HUDEP-2 (cell line): ENCODE results near the gene HAT1.

Source experiments
- DNase-seq, 76 experiments: peaks; one replicate each; lab custom pipeline; 2025; ENCODE audit not compliant: unreplicated experiment in 76 of 76; lab: John Stamatoyannopoulos, UW

HAT1 gene

DNA sequence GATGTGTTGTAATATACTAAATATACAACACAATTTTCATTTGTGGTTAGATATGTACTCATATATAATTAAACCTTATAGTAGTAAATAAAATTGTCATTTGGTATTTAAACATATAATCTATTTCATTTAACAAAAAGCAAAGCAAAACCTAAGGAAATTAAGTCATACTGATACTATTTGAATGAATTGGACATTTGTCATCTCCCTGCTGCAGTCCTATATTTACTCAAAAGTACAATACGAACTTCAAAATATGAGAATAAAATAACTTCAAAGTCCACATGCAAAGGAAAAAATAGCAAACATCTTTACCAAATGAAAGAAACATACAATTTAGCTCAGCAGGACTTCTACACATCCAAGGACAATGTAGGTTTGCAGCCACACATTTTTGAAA is 11.8 kb upstream of the HAT1 start:
- no peak for DNase-seq

DNA sequence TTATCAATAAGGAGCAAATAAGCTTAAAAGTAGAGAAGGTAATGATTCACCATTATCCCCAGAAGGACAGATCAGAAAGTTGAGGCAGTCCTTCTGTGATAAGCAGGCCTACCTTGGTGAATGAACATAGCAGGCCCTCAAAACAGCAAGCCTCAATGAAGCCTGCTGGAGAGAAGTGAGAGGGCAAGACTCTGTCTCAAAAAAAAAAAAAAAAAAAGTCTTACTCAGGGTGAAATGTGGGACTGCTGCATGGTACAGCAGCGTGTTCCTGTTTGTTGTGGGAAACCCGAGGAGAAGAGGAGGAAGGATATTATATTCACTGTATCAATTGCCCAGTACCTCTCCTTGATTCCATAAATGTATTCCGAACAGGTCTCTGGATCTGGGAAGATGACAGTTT is 8.7 kb upstream of the HAT1 start:
- DNase-seq, result no peak

DNA sequence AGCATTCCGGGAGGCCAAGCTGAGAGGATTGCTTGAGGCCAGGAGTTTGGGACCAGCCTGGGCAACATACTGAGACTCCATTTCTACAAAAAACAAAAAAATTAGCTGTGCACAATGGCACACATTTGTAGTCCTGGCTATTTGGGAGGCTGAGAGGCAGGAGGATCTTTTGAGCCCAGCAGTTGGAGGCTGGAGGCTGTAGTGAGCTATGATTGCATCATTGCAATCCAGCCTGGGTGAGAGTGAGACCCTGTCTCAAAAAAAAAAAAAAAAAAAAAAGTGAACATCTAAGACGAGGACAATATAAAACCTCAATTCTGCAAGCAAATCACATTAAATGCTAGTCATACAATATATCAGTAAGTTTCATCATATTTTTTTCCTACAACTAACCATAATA is 2.8 kb upstream of the HAT1 start:
- no peak for DNase-seq

DNA sequence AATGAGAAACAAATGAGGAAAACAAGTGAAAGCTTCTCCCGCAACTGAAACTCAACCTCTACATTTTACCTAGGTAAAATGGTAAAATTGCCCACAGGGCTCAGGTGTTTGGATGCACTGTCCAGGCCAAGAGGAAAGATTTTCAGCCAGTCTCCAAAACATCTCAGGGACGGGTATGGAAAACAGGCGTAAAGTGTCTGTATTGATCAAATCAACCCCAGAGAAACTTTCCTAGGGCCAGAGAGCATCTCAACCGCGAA is 361 bp upstream of the HAT1 start:
- no peak for DNase-seq

DNA sequence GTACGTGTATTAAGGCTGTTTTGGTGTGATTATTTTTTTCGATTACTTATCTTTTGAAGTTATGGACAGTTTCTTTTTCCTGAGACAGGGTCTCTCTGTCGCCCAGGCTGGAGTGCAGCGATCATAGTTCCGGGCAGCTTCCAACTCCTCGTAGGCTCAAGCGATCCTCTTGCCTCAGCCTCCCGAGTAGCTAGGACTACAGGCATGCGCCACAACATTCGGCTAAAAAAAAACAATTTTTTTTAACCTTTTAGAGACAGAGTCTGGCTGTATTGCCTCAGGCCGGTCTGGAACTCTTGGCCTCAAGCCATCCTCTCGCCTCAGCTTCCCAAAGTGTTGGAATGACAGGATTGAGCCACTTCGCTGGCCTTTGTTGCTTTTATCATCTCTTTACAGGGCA is 945 bp downstream of the HAT1 start:
- DNase-seq, result peak in 1 of 76 experiments; percentile 23

DNA sequence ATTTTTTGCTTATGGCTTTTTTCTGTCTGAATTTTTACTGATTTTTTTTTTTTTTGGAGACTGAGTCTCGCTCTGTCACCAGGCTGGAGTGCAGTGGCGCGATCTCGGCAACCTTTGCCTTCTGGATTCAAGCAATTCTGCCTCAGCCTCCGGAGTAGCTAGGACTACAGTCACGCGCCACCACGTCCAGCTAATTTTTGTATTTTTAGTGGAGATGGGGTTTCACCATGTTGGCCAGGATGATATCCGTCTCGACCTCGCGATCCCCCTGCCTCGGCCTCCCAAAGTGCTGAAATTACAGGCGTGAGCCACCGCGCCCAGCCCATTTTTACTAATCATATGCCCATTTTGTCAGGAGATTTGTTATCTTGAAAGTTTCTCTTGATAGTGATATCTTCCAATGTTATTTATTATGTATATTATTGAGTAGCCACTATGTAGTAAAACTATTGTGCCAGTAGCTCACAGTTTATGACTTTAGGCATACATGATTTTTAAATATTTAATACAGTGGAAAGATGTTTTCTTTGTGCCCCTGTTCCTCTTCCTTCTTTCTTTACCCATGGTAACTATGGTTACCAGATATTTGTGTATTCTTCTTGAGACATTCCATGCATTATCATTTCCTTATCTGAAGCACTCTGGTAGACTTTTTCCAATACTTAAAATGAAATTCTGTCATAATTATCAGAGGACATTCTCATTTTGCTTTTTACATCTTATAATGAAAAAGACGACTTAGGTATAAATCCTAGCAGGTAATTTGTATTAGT is 2.1 kb downstream of the HAT1 start:
- no peak for DNase-seq

DNA sequence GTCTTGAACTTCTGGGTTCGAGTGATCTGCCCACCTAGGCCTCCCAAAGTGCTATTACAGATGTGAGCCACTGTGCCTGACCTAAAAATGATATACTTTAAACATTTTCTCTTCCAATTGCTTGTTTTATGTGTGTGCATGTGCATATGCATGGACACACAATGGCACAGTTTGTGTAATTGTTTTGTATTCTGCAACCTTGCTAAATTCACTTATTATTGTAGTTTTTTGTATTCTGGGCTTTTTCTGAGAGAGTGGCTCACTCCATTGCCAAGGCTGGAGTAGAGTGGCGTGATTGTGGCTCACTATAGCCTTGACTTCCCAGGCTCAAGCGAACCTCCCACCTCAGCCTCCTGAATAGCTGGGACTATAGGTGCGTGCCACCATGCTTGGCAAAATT is 8.1 kb downstream of the HAT1 start:
- no peak for DNase-seq

DNA sequence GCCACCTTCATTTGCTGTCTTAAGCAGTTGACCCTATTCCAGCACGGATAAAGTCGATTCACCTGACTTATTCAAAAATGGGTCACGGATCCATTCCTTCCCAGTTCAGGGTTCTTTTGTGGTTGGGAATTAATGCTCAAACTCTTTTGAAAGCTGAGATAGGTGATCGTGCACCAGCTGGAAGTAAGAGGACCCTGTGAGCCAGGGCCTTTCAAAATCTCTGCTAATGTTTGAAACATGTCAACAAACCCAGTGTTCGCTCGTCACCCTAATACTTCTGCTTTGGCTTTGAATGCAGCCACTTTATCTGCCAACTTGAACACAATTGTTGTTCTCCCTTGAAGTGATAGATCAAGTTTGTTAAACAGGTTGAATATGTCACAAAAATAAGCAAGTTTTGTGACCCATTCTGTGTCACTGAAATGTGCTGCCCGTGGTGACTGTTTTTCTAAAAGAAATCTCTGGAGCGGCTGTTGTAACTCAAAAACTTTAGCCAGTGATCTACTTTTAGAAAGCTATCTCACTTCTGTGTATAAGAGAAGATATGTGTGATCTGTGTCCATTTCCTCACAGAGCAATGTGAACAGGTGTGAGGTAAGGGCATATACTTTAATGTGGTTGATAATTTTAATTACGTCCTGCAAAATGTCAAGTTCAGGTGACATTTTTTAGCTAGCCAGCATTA is 16.9 kb downstream of the HAT1 start:
- DNase-seq, result no peak

DNA sequence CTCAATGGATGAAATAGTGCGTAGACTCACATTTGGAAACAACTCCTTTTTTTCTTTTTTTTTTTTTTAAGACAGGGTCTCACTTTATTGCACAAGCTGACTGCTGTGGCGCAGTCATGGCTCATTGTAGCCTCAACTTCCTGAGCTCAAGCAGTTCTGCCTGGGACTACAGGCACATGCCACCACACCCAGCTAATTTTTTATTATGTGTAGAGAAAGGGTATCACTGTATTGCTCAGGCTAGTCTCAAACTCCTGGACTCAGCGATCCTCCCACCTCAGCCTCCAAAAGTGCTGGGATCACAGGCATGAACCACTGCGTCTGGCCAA is 17.4 kb downstream of the HAT1 start:
- DNase-seq, result no peak

DNA sequence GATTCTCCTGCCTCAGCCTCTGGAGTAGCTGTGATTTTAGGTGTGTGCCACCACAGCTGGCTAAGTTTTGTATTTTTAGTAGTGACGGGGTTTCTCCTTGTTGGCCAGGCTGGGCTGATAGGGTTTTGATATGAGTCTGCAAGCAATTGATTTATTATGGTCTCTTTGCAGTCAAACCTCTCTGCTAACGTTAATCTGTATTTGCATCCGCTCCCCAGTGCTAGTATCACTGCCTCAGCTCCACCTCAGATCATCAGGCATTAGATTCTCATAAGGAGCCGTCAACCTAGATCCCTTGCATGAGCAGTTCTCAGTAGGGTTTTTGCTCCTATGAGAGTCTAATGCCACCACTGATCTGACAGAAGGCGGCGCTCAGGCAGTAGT is 19.0 kb downstream of the HAT1 start:
- no peak for DNase-seq

DNA sequence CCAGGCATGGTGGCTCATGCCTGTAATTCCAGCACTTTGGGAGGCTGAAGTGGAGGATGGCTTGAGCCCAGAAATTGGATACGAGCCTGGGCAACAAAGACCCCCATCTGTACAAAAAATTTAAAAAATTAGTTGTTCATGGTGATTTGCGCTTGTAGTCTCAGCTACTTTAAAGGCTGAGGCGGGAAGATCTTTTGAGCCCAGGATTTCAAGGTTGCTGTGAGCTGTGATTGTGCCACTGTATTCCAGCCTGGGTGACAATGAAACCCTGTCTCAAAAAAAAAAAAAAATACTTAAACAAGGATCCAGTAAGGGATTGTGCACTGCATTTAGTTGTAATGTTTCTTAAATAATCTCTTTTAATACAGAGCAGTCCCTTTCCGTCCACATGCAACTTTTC is 21.6 kb downstream of the HAT1 start:
- no peak for DNase-seq

DNA sequence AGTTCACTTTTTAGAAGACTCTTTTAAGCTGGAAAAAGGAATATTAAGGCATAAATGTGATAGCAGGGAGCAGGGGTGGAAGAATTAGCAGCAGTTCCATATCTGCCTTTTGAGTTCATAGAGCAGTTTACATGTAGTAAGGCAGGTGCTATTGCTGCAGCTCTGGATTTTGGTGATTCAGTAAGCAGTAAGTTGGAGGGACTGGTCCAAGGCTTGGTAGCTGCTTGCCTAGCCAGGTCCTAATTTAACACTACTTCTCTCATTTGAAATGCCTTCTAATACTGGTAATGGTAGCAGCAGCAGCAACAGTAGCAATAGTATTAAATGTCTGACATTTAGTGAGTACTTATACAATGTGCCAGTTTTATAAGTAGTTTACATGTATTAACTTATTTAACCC is 30.0 kb downstream of the HAT1 start:
- no peak for DNase-seq

DNA sequence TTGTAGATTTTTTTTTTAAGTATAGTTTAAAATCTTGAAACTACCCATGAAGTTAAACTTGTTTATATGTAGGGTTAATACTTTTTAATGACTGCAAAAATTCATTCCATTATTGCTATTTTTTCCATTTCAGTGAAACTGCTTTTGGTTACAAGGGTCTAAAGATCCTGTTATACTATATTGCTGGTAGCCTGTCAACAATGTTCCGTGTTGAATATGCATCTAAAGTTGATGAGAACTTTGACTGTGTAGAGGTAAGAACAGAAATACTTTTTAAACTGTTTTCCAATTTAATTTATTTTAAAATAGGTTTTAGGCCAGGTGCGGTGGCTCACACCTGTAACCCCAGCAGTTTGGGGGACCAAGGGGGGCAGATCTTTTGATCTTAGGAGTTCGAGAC is 30.5 kb downstream of the HAT1 start:
- DNase-seq, result no peak

DNA sequence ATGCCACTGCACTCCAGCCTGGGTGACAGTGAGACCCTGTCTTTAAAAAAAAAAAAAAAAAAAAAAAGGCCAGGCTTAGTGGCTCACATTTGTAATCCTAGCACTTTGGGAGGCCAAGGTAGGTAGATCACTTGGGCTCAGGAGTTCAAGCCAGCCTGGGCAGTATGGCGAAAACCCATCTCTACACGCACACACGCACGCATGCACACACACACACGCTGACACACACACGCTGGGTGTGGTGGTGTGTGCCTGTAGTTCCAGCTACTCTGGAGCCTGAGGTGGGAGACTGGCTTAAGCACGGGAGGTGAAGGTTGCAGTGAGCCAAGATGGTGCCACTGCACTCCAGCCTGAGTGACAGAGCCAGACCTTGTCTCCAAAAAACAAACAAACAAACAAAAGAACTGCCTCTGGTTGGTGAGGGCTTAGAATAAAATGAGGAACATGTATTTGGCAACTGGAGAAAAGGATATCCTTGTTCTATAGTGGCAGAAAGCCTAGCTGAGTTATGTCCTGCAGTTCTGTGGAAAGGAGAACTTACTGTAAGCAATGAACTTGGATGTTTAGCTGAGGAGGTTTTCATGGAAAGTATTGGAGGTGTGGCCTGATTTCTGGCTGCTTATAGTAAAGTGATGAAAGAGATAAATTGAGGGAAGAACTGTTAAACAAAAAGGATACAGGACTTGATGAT is 34.0 kb downstream of the HAT1 start:
- no peak for DNase-seq

DNA sequence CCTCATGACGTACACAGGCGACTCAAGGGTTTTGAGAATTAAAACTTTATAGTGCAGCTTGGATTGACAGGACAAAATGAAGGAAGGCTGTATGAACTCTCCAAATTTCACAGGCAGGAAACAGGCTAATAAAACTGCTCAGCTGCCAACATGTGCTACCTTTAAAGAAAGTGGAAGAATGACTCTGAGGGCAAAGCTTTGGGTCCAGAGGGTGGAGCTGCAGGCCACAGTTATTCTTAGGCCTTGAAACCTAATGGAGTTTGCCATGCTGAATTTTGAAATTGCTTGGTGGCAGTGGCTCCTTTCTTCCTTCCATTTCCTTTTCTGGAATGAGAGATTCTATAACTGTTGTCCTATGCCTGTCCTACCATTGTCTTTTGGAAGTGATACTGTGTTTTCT is 34.8 kb downstream of the HAT1 start:
- DNase-seq, result peak in 1 of 76 experiments; percentile 3

DNA sequence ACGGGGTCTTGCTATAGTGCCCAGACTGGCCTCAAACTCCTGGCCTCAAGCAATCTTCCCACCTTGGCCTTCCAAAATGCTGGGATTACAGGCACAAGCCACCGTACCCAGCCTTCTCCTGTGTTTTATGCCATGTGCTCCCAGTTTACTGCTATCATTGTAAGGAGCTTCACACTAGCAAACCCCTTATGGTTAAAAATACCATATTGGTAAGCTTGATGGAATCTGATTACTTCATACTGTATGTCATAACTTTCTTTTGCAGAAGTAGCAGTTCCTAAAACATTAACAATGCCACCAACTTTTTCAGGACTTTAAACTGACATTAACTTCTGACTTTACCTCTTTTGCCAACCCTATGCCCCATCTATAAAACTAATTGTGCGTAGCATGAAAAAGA is 36.2 kb downstream of the HAT1 start:
- DNase-seq, result no peak

DNA sequence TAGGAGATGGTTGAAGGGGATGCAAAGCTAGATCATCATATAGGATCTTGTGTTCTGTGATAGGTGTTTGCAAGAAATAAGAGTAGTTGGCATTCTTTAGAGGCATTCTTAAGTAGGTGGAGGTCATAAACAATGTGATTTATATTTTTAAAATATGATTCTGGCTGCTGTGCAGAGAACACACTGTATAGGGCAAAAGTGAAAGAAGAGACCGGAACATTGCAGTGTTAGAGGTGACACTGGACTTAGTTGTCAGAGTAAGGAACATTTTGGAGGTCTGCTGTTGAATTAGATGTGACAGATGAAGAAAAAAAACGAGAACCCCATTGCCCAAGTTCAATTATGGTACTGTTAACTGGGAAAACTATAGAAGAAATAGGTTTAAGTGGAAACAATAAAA is 37.7 kb downstream of the HAT1 start:
- no peak for DNase-seq

DNA sequence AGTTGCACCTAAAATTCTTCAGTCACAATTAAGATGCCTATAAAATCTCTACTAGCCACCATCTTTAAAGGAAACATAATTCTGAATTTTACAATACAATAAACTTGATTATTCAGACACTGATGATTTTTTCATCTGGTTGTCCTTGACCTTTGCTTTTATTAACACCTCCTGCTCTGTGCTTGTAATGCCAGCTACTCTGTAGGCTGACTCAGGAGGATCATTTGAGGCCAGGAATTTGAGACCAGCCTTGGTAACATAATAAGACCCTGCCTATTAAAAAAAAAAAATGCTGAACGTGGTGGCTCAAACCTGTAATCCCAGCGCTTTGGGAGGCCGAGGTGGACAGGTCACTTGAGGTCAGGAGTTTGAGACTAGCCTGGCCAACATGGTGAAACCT is 38.3 kb downstream of the HAT1 start:
- no peak for DNase-seq

DNA sequence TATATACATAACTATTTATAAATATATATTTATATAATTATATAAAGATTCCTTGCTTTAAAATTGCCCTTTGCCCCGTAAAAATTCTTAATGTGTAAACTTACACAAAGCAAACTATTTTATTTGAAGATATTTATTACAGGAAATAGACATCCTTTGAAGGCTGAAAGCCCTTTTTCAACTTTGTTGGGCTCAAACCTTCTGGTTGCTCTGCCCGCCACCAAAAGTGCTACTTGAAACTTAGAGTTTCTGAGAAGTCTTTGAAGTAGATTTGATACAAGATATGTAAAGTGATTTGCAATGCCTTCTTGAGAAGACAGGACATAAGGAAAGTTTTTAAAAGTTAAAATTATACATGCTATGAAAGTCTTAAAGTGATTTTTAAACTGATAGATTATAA is 40.9 kb downstream of the HAT1 start:
- no peak for DNase-seq

DNA sequence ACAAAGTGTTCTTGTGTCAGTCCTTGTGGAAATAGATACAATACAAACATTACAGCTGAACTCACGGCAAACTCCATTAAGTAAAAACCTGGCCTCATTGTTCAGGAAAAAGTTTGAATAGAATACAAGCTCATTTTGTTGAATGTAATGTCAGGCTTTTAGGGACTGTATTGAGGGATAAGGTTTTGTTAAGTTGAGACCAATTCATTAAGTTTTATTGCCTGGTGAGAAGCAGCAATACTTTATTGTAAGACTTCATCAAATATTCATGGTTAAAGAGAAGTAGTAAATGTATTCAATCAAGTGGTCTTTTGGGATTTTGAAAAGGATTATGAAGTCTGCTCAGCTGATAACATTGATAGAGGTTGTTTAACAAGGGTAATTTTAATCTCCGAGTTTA is 42.0 kb downstream of the HAT1 start:
- DNase-seq, result no peak

DNA sequence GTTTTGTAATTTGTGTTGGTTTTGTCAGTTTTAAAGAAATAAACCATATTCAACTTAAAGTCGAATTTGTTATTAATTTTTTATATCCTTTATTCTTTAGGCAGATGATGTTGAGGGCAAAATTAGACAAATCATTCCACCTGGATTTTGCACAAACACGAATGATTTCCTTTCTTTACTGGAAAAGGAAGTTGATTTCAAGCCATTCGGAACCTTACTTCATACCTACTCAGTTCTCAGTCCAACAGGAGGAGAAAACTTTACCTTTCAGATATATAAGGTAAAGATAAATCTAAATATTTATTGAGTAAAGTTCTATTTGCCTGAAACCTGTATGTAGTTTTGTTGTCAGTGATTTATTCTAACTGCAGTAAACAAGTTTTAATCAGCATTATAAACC is 43.0 kb downstream of the HAT1 start:
- no peak for DNase-seq

DNA sequence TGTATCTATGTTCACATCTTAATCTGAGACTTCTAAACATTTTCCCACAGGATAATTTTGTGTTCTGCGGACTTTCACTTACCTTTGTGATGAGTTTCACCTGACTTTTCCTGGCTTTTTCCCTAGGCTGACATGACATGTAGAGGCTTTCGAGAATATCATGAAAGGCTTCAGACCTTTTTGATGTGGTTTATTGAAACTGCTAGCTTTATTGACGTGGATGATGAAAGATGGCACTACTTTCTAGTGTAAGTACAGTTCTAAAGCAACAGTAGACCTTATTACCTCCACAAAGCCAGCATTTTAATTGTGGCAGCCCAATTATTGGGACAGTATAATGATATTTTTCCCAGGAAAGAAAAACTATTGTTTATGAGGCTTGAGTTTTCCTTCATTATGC is 43.4 kb downstream of the HAT1 start:
- no peak for DNase-seq

DNA sequence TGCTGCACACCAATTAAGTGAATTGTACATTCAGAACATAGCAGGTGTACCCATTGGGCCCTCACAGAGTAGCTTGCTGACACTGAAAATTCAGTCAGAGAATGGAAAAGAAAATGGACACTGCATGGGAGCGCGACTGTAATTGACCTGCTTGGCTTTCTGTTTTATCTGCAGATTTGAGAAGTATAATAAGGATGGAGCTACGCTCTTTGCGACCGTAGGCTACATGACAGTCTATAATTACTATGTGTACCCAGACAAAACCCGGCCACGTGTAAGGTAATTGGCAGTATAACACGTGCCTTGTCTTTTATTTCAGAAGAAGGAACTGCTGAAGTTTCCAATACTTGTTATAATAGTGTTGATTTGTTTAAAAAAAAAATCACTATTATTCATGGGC is 44.0 kb downstream of the HAT1 start:
- no peak for DNase-seq
